Measurements from ENCODE around the gene CYP4A22. TPM values are rescaled to one million over a fixed set of nuclear protein-coding genes. Genes with fewer than 3 reads are reported as not detected.

The CYP4A22 gene
- total and polyA plus RNA-seq, 2 of the 4 experiments (the other 2 are of a cell fraction) = not detected

- CTCF ChIA-PET = no interaction called here
Measured at GRCh38 chr1:47187231-47187925, 50.1 kb downstream of the CYP4A22 start.

More at GRCh38 chr1:47187231-47187925, 50.1 kb downstream of the CYP4A22 start:
- TF ChIP-seq RAD21 (IDR thresholded peaks at IDR 0.05; ENCODE audit: low read length) (no peak), MAFK (IDR thresholded peaks at IDR 0.05; ENCODE audit: low read depth, low read length) (no peak), RFX5 (IDR thresholded peaks at IDR 0.05; ENCODE audit: low read depth, low read length) (no peak), FOS (IDR thresholded peaks at IDR 0.05; ENCODE audit: low read depth, low read length) (no peak), BHLHE40 (IDR thresholded peaks at IDR 0.05; ENCODE audit: low read depth, low read length) (no peak), NFE2L2 (IDR thresholded peaks at IDR 0.05; ENCODE audit: low read depth, low read length) (no peak), MXI1 (IDR thresholded peaks at IDR 0.05; ENCODE audit: borderline replicate concordance, low read depth, low read length) (no peak), ELK1 (IDR thresholded peaks at IDR 0.05; ENCODE audit: borderline replicate concordance, low read depth, low read length) (no peak), RCOR1 (IDR thresholded peaks at IDR 0.05; ENCODE audit: insufficient replicate concordance, low read length) (no peak), CTCF (conservative IDR thresholded peaks at IDR 0.05; ENCODE audit: low read depth, low read length) (no peak), CEBPB (IDR thresholded peaks at IDR 0.05; ENCODE audit: low read depth, low read length) (no peak)
- intact Hi-C loops (cut with micrococcal nuclease) = no loop called here
- Histone ChIP-seq H3K9me1 (ENCODE audit: insufficient read depth, low read length) (no peaks in the 10 kb centered on the region), H4K8ac (ENCODE audit: low read depth in 2 of 2, low read length in 2 of 2) (no peak overlapping the region), H3K36me3 (ENCODE audit: control insufficient read depth, insufficient read depth, low read length) (no peaks in the 10 kb centered on the region), H2AK9ac (replicated peaks; ENCODE audit: low read depth, low read length, poor library complexity) (no peak overlapping the region), H4K5ac (ENCODE audit: low read depth, low read length) (no peak overlapping the region), H3K4me2 (ENCODE audit: low read depth, low read length) (no peak overlapping the region), H3K4me3 (ENCODE audit: insufficient read depth, low read depth, low read length) (no peak overlapping the region), H2AK5ac (ENCODE audit: low read depth, low read length) (no peak overlapping the region), H3K9ac (ENCODE audit: low read depth, low read length) (no peak overlapping the region), H3K27ac (ENCODE audit: insufficient read depth, low read length) (no peak overlapping the region), H3K14ac (replicated peaks; ENCODE audit: low read depth, low read length) (no peak overlapping the region), H4K91ac (ENCODE audit: insufficient read depth, low read depth, low read length) (no peak overlapping the region), H2BK15ac (ENCODE audit: low read depth, low read length) (no peak overlapping the region), H3K4ac (ENCODE audit: low read depth, low read length) (no peak overlapping the region), H2BK20ac (ENCODE audit: low read depth, low read length) (no peak overlapping the region), H3K56ac (ENCODE audit: extremely low read depth, insufficient read depth, low read length) (no peak overlapping the region), H3K79me1 (ENCODE audit: low read depth in 1 of 2, low read length in 2 of 2) (no peaks in the 10 kb centered on the region), H4K20me1 (ENCODE audit: insufficient read depth, low read length) (no peaks in the 10 kb centered on the region; the same call in 1 of the 2 replicates), H2BK120ac (ENCODE audit: low read depth, low read length) (no peak overlapping the region), H2BK5ac (ENCODE audit: low read depth, low read length, poor library complexity, severe bottlenecking) (no peak overlapping the region), H3K4me1 (ENCODE audit: control insufficient read depth, insufficient read depth, low read length) (peaks cover 2% of the 10 kb centered on the region; the same call in 1 of the 2 replicates), H3K9me3 (ENCODE audit: control insufficient read depth, insufficient read depth, low read length) (no peaks in the 10 kb centered on the region), H3K18ac (ENCODE audit: low read depth, low read length) (no peak overlapping the region), H3K27me3 (ENCODE audit: control insufficient read depth, insufficient read depth, low read length) (peaks cover 2% of the 10 kb centered on the region; the same call in 1 of the 2 replicates), H3K23ac (ENCODE audit: low read depth, low read length) (no peak overlapping the region), H2AFZ (replicated peaks; ENCODE audit: low read length, poor library complexity) (no peak overlapping the region)
- dilution Hi-C loops (cut with HindIII; ENCODE audit: low sequenced_read_pairs, unreplicated experiment) = no loop called here
- DNase-seq = no peak
- POLR2A ChIA-PET (ENCODE audit: unreplicated experiment) = no interaction called here
- WGBS, 2 experiments (ENCODE audit: extremely low coverage in 2 of 2, insufficient read length in 1 of 2) = 20% methylated on average over 1 of the region's 12 CpGs; no CpG with 5 or more reads in 1 of the 2 experiments
- ATAC-seq (ENCODE audit: low read depth) = no peak
- in situ Hi-C loops (cut with MboI; ENCODE audit: low sequenced_read_pairs) = loop anchor here (10.0 kb wide), 1 partner anchor 527 kb away; no protein-coding TSS in a partner anchor
- BruUV-seq (replicated peaks) = no TSS peak
